K562 (cell line): Measurements from ENCODE around the gene PDE11A. TPM values are rescaled to one million over a fixed set of nuclear protein-coding genes. Genes with fewer than 3 reads are reported as not detected.

Experiments
- ARID3B ChIP-seq: fragments of 250-450 bp; sonication (Bioruptor Pico); IDR thresholded peaks from 2 replicates; pipeline ENCODE4 v1.4.0; 2020; ENCODE audit warnings: borderline replicate concordance
- BMI1 ChIP-seq: fragments of 150-350 bp; IDR thresholded peaks from 2 replicates; pipeline ENCODE4 v1.6.1; 2014; ENCODE audit warnings: low read length
- FOXJ2 ChIP-seq: fragments of 200-800 bp; sonication (Bioruptor generic); IDR thresholded peaks from 2 replicates; pipeline ENCODE4 v1.6.1; 2016; ENCODE audit warnings: missing genetic modification characterization, missing compliant biosample characterization
- FOXK2 ChIP-seq, 2 experiments: fragments of 450-650 bp; IDR thresholded peaks in 1 of 2; conservative IDR thresholded peaks in 1 of 2; 2 replicates each; pipeline ENCODE4 v1.6.1; 2016; ENCODE audit warnings: low read depth in 2 of 2, mild to moderate bottlenecking in 1 of 2
- FOXM1 ChIP-seq, 2 experiments: fragments of 450-650 bp in 1 of 2; sonication (generic) in 1 of 2; formaldehyde crosslinking in 1 of 2; IDR thresholded peaks; 2 replicates each; pipeline versions ENCODE4 v1.6.1 to v1.9.0; 2017 to 2022; ENCODE audit warnings: low read depth in 2 of 2, mild to moderate bottlenecking in 2 of 2, missing genetic modification reagents in 1 of 2, moderate library complexity in 1 of 2
- HDAC2 ChIP-seq: fragments of 450-650 bp; IDR thresholded peaks from 2 replicates; pipeline ENCODE4 v1.6.1; 2016; ENCODE audit warnings: mild to moderate bottlenecking
- IRF2 ChIP-seq: sonication (generic); formaldehyde crosslinking; IDR thresholded peaks from 2 replicates; pipeline ENCODE4 v1.8.1; 2022; ENCODE audit warnings: mild to moderate bottlenecking, missing genetic modification reagents
- POLR2G ChIP-seq: fragments of 200-400 bp; formaldehyde crosslinking; IDR thresholded peaks from 2 replicates; pipeline ENCODE4 v1.6.1; 2017; ENCODE audit warnings: low read depth, mild to moderate bottlenecking, antibody characterized with exemption, low read length, moderate library complexity
- PURB ChIP-seq: sonication (generic); formaldehyde crosslinking; IDR thresholded peaks from 2 replicates; pipeline ENCODE4 v1.9.0; 2021; ENCODE audit warnings: low read depth, mild to moderate bottlenecking, missing genetic modification reagents
- TFAP4 ChIP-seq: sonication (generic); formaldehyde crosslinking; IDR thresholded peaks from 2 replicates; pipeline ENCODE4 v1.8.0; 2022; ENCODE audit warnings: missing genetic modification reagents, mild to moderate bottlenecking, moderate library complexity, borderline replicate concordance
- ZNF395 ChIP-seq: fragments of 200-800 bp; sonication (Bioruptor generic); IDR thresholded peaks from 2 replicates; pipeline ENCODE4 v1.6.1; 2017; ENCODE audit warnings: missing genetic modification characterization, missing compliant biosample characterization
- ZNF507 ChIP-seq: conservative IDR thresholded peaks from 2 replicates; pipeline ENCODE4 v1.6.1; 2017; ENCODE audit warnings: missing genetic modification characterization, missing compliant biosample characterization
- polyA plus RNA-seq, 8 experiments: library from polyadenylated mRNA; depleted of rRNA in 4 of 8; stranded (reverse) in 5 of 8; unstranded in 3 of 8; fragments of >200 nt; fragmentation: Nextera tagmentation in 2 of 8; fragmentation: Illumina TruSeq in 1 of 8; extraction: Ambion mirVana in 2 of 8; extraction: Trizol in 1 of 8; gene quantifications; 2 replicates each; pipeline versions ENCODE4 v1.2.1 to v1.2.3, GENCODE V29; 2011 to 2014; ENCODE audit warnings: inconsistent platforms in 1 of 8, missing spikeins in 1 of 8
- total RNA-seq, 7 experiments: library from RNA; depleted of rRNA in 6 of 7; stranded (reverse); fragments of >200 nt in 6 of 7; fragmentation: Illumina TruSeq in 2 of 7; extraction: Trizol in 2 of 7; gene quantifications; 2 replicates each; pipeline versions ENCODE4 v1.2.1 to v1.2.3, GENCODE V29; 2011 to 2021; ENCODE audit warnings: low replicate concordance in 1 of 7

The PDE11A gene
- total and polyA plus RNA-seq, 9 of the 15 experiments (the other 6 are each of a cell fraction or from before 2014, with no cell fraction given): 3.2 to 22.1 (median 5.7) TPM

- TF ChIP-seq IRF2 (no peak), BMI1 (no peak), ZNF395 (CRISPR knock-in tag) (no peak), TFAP4 (CRISPR knock-in tag) (no peak), PURB (CRISPR knock-in tag) (no peak), ZNF507 (no peak), FOXJ2 (tag) (no peak), ARID3B (CRISPR knock-in tag) (no peak), FOXM1 (IDR thresholded peaks at IDR 0.05; ENCODE audit: low read depth) (no peak), FOXM1 (CRISPR knock-in tag; IDR thresholded peaks at IDR 0.05; ENCODE audit: low read depth) (no peak), HDAC2 (peak; percentile 61; the same call in 1 of the 2 replicates), POLR2G (no peak), FOXK2 (conservative IDR thresholded peaks at IDR 0.05 in 1 of 2, IDR thresholded peaks at IDR 0.05 in 1 of 2; ENCODE audit: low read depth in 2 of 2) (no peak)
Observed at GRCh38 chr2:177703159-177703558, 369.4 kb downstream of the PDE11A start (continued).
